DOHH2 (cell line): ENCODE measurements around the gene MFGE8.

ENCODE experiments used
- H3F3A ChIP-seq: fragments of 200-600 bp; sonication (generic), shearing (Covaris generic); 2 replicates; pipeline ENCODE4 v1.6.0; 2016; ENCODE audit warnings: antibody characterized with exemption, mild to moderate bottlenecking; ENCODE audit not compliant: control insufficient read depth, insufficient read depth
- H3K27ac ChIP-seq: fragments of 200-600 bp; sonication (generic); 2 replicates; pipeline ENCODE4 v1.5.1; 2014; ENCODE audit warnings: low read depth, mild to moderate bottlenecking, low read length, moderate library complexity
- H3K27me3 ChIP-seq: fragments of 200-600 bp; sonication (generic); 2 replicates; pipeline ENCODE4 v1.6.1; 2014; ENCODE audit warnings: mild to moderate bottlenecking, low read length, mixed read lengths; ENCODE audit not compliant: control insufficient read depth
- H3K36me3 ChIP-seq: fragments of 200-600 bp; sonication (generic); 2 replicates; pipeline ENCODE4 v1.6.1; 2014; ENCODE audit warnings: mild to moderate bottlenecking, low read length, moderate library complexity, mixed read lengths; ENCODE audit not compliant: control insufficient read depth
- H3K4me1 ChIP-seq: fragments of 200-600 bp; sonication (generic); 2 replicates; pipeline ENCODE4 v1.6.1; 2014; ENCODE audit warnings: mild to moderate bottlenecking, low read length, mixed read lengths; ENCODE audit not compliant: control insufficient read depth
- H3K4me2 ChIP-seq: fragments of 200-600 bp; sonication (generic); 2 replicates; pipeline ENCODE4 v1.6.0; 2014; ENCODE audit warnings: mild to moderate bottlenecking, low read length, moderate library complexity
- H3K4me3 ChIP-seq: fragments of 200-600 bp; sonication (generic); 2 replicates; pipeline ENCODE4 v1.5.1; 2014; ENCODE audit warnings: mild to moderate bottlenecking, low read length, mixed read lengths
- H3K79me2 ChIP-seq: fragments of 200-600 bp; sonication (generic); 2 replicates; pipeline ENCODE4 v1.6.1; 2014; ENCODE audit warnings: mild to moderate bottlenecking, low read length, mixed read lengths; ENCODE audit not compliant: control insufficient read depth
- H3K9me2 ChIP-seq: fragments of 200-600 bp; sonication (generic); replicated peaks from 2 replicates; pipeline ENCODE4 v1.6.1; 2014; ENCODE audit warnings: mild to moderate bottlenecking, low read length, mixed read lengths; ENCODE audit not compliant: control insufficient read depth
- H3K9me3 ChIP-seq: fragments of 200-600 bp; sonication (generic); 2 replicates; pipeline ENCODE4 v1.6.1; 2014; ENCODE audit warnings: antibody characterized with exemption, low read length, mixed read lengths; ENCODE audit not compliant: control insufficient read depth, insufficient read depth
- H4K20me1 ChIP-seq: fragments of 200-600 bp; sonication (generic); 2 replicates; pipeline ENCODE4 v1.6.0; 2014; ENCODE audit warnings: low read depth, mild to moderate bottlenecking, antibody characterized with exemption, low read length, moderate library complexity; ENCODE audit not compliant: control insufficient read depth, insufficient read depth
- EZH2phosphoT487 ChIP-seq: fragments of 200-600 bp; sonication (generic); IDR thresholded peaks from 2 replicates; pipeline ENCODE4 v1.6.1; 2017; ENCODE audit warnings: borderline replicate concordance, mild to moderate bottlenecking, antibody characterized with exemption, low read length, moderate library complexity, mixed read lengths
- TF ChIP-seq, protein P1 (sequence below): fragments of 200-600 bp; sonication (generic); IDR thresholded peaks from one replicate; pipeline ENCODE4 v1.5.1; 2014; ENCODE audit warnings: antibody characterized with exemption, mild to moderate bottlenecking, low read depth, low read length; ENCODE audit not compliant: poor library complexity, severe bottlenecking

The MFGE8 gene

GRCh38 chr15:88887068-88887580 is 26.1 kb downstream of the MFGE8 start:
- H3K9me3 ChIP-seq = no peaks in the 10 kb centered on the region
- H3K79me2 ChIP-seq = no peaks in the 10 kb centered on the region
- H3K4me3 ChIP-seq = no peak overlapping the region
- H3K9me2 ChIP-seq = no peaks in the 10 kb centered on the region
- H4K20me1 ChIP-seq = no peaks in the 10 kb centered on the region
- no peaks in the 10 kb centered on the region for H3K4me1 ChIP-seq
- TF ChIP-seq, protein P1, sequence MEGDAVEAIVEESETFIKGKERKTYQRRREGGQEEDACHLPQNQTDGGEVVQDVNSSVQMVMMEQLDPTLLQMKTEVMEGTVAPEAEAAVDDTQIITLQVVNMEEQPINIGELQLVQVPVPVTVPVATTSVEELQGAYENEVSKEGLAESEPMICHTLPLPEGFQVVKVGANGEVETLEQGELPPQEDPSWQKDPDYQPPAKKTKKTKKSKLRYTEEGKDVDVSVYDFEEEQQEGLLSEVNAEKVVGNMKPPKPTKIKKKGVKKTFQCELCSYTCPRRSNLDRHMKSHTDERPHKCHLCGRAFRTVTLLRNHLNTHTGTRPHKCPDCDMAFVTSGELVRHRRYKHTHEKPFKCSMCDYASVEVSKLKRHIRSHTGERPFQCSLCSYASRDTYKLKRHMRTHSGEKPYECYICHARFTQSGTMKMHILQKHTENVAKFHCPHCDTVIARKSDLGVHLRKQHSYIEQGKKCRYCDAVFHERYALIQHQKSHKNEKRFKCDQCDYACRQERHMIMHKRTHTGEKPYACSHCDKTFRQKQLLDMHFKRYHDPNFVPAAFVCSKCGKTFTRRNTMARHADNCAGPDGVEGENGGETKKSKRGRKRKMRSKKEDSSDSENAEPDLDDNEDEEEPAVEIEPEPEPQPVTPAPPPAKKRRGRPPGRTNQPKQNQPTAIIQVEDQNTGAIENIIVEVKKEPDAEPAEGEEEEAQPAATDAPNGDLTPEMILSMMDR = no peak
- TF ChIP-seq EZH2phosphoT487 = no peak
- no peaks in the 10 kb centered on the region for H3F3A ChIP-seq
- H3K27ac ChIP-seq = no peak overlapping the region
- no peak overlapping the region for H3K4me2 ChIP-seq
- no peaks in the 10 kb centered on the region for H3K27me3 ChIP-seq
- no peaks in the 10 kb centered on the region for H3K36me3 ChIP-seq

DNA sequence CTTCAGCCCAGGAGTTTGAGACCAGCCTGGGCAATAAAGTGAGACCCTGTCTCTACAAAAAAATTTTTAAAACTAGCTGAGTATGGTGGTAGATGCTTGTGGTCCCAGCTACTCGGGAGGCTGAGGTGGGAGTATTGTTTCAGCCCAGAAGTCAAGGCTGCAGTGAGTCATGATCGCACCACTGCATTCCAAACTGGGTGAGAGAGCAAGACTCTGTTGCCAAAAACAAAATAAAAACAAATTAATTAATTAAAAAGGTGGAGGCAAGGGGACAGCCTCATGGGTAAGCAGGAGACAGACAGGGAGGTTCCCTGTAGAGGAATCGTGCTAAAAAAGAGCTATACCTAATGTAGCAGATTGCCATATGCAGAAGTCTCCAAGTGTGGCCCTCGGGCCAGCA is 30.4 kb downstream of the MFGE8 start:
- Histone ChIP-seq H3K9me3 (no peaks in the 10 kb centered on the region), H3K79me2 (no peaks in the 10 kb centered on the region), H3K36me3 (no peaks in the 10 kb centered on the region), H3K4me1 (no peaks in the 10 kb centered on the region), H4K20me1 (no peaks in the 10 kb centered on the region), H3K27me3 (no peaks in the 10 kb centered on the region), H3K27ac (no peak overlapping the region), H3K4me3 (no peak overlapping the region), H3K9me2 (no peaks in the 10 kb centered on the region), H3K4me2 (no peak overlapping the region), H3F3A (no peaks in the 10 kb centered on the region)
- no peak for TF ChIP-seq EZH2phosphoT487
- TF ChIP-seq, protein P1 = no peak

- TF ChIP-seq EZH2phosphoT487 = no peak
- TF ChIP-seq, protein P1 = no peak
- Histone ChIP-seq H3K9me2 (no peaks in the 10 kb centered on the region), H3K4me2 (no peak overlapping the region), H3K4me1 (no peaks in the 10 kb centered on the region), H3K27me3 (no peaks in the 10 kb centered on the region), H3K4me3 (no peak overlapping the region), H3K9me3 (no peaks in the 10 kb centered on the region), H3F3A (no peaks in the 10 kb centered on the region), H3K27ac (no peak overlapping the region), H3K36me3 (no peaks in the 10 kb centered on the region), H3K79me2 (no peaks in the 10 kb centered on the region), H4K20me1 (no peaks in the 10 kb centered on the region)
These were observed 31.4 kb downstream of the MFGE8 start for GRCh38 chr15:88881775-88882174.
